ENCODE data around the gene CRB3. TPM values are rescaled to one million over a fixed set of nuclear protein-coding genes. Genes with fewer than 3 reads are reported as not detected.

The CRB3 gene
- total and polyA plus RNA-seq, 2 of the 4 experiments (the other 2 are of a cell fraction): not detected

DNA sequence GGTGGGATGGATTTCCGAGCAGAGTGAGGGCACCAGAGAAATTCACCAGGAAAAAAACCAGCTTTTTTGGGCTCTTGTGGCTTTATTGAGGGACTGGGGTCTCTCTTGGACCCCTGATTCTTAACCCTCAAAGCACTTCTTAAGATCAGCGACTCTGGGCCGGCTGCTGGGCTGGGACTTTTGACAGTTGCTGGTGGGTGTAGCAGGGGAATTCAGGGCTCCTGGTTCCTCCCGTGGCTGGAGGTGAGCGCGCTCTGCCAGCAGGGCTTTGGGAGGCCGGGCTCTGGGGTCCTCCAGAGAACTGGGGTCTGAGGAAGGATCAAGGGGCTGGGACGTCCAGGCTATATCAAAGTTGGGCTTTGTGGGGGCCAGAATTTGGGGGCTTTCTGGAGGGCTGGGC lies 3.3 kb downstream of the CRB3 start:
- Histone ChIP-seq H4K91ac (ENCODE audit: insufficient read depth, low read depth, low read length) (no peak overlapping the region), H4K8ac (ENCODE audit: low read depth in 2 of 2, low read length in 2 of 2) (no peak overlapping the region), H3K4me2 (ENCODE audit: low read depth, low read length) (no peak overlapping the region), H3K4ac (ENCODE audit: low read depth, low read length) (no peak overlapping the region), H3K18ac (ENCODE audit: low read depth, low read length) (no peak overlapping the region), H3K14ac (replicated peaks; ENCODE audit: low read depth, low read length) (no peak overlapping the region), H3K9ac (ENCODE audit: low read depth, low read length) (no peak overlapping the region), H3K23ac (ENCODE audit: low read depth, low read length) (no peak overlapping the region), H2BK15ac (ENCODE audit: low read depth, low read length) (no peak overlapping the region), H2AK9ac (replicated peaks; ENCODE audit: low read depth, low read length, poor library complexity) (no peak overlapping the region), H3K9me1 (ENCODE audit: insufficient read depth, low read length) (no peaks in the 10 kb centered on the region), H2BK5ac (ENCODE audit: low read depth, low read length, poor library complexity, severe bottlenecking) (no peak overlapping the region), H3K9me3 (ENCODE audit: control insufficient read depth, insufficient read depth, low read length) (no peaks in the 10 kb centered on the region), H3K27me3 (ENCODE audit: control insufficient read depth, insufficient read depth, low read length) (peaks cover 29% of the 10 kb centered on the region), H2AK5ac (ENCODE audit: low read depth, low read length) (no peak overlapping the region), H3K27ac (ENCODE audit: insufficient read depth, low read length) (no peak overlapping the region), H3K36me3 (ENCODE audit: control insufficient read depth, insufficient read depth, low read length) (no peaks in the 10 kb centered on the region), H2AFZ (replicated peaks; ENCODE audit: low read length, poor library complexity) (no peak overlapping the region), H4K20me1 (ENCODE audit: insufficient read depth, low read length) (no peaks in the 10 kb centered on the region), H4K5ac (ENCODE audit: low read depth, low read length) (no peak overlapping the region), H3K4me3 (ENCODE audit: insufficient read depth, low read depth, low read length) (no peak overlapping the region), H2BK20ac (ENCODE audit: low read depth, low read length) (no peak overlapping the region), H3K79me1 (ENCODE audit: low read depth in 1 of 2, low read length in 2 of 2) (no peaks in the 10 kb centered on the region), H3K4me1 (ENCODE audit: control insufficient read depth, insufficient read depth, low read length) (no peaks in the 10 kb centered on the region), H2BK120ac (ENCODE audit: low read depth, low read length) (no peak overlapping the region), H3K56ac (ENCODE audit: extremely low read depth, insufficient read depth, low read length) (no peak overlapping the region)
- POLR2A ChIA-PET (ENCODE audit: unreplicated experiment): no interaction called here
- no TSS peak for BruUV-seq (replicated peaks)
- TF ChIP-seq, protein P1, sequence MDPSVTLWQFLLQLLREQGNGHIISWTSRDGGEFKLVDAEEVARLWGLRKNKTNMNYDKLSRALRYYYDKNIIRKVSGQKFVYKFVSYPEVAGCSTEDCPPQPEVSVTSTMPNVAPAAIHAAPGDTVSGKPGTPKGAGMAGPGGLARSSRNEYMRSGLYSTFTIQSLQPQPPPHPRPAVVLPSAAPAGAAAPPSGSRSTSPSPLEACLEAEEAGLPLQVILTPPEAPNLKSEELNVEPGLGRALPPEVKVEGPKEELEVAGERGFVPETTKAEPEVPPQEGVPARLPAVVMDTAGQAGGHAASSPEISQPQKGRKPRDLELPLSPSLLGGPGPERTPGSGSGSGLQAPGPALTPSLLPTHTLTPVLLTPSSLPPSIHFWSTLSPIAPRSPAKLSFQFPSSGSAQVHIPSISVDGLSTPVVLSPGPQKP (IDR thresholded peaks at IDR 0.05; ENCODE audit: borderline replicate concordance, low read depth, low read length): no peak
- no peak for TF ChIP-seq RFX5 (IDR thresholded peaks at IDR 0.05; ENCODE audit: low read depth, low read length)
- TF ChIP-seq CEBPB (IDR thresholded peaks at IDR 0.05; ENCODE audit: low read depth, low read length): no peak
- TF ChIP-seq, protein P2, sequence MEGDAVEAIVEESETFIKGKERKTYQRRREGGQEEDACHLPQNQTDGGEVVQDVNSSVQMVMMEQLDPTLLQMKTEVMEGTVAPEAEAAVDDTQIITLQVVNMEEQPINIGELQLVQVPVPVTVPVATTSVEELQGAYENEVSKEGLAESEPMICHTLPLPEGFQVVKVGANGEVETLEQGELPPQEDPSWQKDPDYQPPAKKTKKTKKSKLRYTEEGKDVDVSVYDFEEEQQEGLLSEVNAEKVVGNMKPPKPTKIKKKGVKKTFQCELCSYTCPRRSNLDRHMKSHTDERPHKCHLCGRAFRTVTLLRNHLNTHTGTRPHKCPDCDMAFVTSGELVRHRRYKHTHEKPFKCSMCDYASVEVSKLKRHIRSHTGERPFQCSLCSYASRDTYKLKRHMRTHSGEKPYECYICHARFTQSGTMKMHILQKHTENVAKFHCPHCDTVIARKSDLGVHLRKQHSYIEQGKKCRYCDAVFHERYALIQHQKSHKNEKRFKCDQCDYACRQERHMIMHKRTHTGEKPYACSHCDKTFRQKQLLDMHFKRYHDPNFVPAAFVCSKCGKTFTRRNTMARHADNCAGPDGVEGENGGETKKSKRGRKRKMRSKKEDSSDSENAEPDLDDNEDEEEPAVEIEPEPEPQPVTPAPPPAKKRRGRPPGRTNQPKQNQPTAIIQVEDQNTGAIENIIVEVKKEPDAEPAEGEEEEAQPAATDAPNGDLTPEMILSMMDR (conservative IDR thresholded peaks at IDR 0.05; ENCODE audit: low read depth, low read length): no peak
- TF ChIP-seq CHD1 (IDR thresholded peaks at IDR 0.05; ENCODE audit: low read depth, low read length): no peak
- CTCF ChIA-PET: no interaction called here
- DNase-seq (no peak), ATAC-seq (ENCODE audit: low read depth) (no peak)
- WGBS, 2 experiments (ENCODE audit: extremely low coverage in 2 of 2, insufficient read length in 1 of 2): 20% methylated on average over 2 of the region's 8 CpGs; no CpG with 5 or more reads in 1 of the 2 experiments
- in situ Hi-C loops (cut with MboI; ENCODE audit: low sequenced_read_pairs) (no loop called here), dilution Hi-C loops (cut with HindIII; ENCODE audit: low sequenced_read_pairs, unreplicated experiment) (no loop called here), intact Hi-C loops (cut with micrococcal nuclease) (no loop called here)
